GM08714 (cell line): ENCODE results near the gene ZNF341.
"Not testable (repeated sequence)": the region's sequence is repeated elsewhere in the genome, so short reads cannot be mapped to it uniquely, and the experiment has no call there.

Experiments used
- H3K4me3 ChIP-seq: fragments of 200-500 bp; sonication (Bioruptor generic); 2 replicates; pipeline ENCODE4 v1.5.1; 2014; ENCODE audit warnings: mild to moderate bottlenecking, low read length, inconsistent platforms
- ZNF274 ChIP-seq: IDR thresholded peaks from 2 replicates; pipeline ENCODE4 v1.6.1; 2012; ENCODE audit warnings: mild to moderate bottlenecking, low read depth, low read length

The ZNF341 gene

GRCh38 chr20:33787253-33787891, 55.6 kb downstream of the ZNF341 start:
- H3K4me3 ChIP-seq = no peak overlapping the region
- TF ChIP-seq ZNF274 = no peak

DNA sequence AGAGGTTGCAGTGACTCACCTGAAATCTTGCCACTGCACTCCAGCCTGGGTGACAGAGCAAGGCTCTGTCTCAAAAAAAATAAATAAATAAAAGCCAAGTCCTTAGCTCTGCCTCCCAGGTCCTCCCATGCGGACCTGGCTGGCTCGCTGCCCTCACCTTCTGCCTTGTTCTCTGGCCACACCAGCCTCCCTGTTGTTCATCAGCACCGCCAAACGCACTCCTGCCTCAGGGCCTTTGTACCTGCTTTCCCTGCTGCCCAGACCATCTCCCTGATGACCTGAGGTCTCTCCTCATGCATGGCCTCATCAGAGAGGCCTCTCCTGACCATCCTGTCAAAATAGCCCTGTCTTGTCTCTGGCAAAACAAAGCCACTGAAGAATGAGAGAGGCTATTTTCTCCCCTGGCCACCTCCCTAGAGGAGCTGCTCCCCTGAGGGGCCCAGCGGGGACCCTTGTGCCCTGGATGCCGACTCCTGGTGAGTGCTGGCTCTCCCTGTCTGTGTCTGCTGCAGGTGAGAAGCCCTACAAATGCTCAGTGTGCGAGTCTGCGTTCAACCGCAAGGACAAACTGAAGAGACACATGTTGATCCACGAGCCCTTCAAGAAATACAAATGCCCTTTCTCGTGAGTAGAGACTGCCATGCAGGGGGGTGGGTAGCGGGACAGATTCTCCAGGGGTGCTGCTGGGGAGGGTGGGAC, 56.7 kb downstream of the ZNF341 start:
- H3K4me3 ChIP-seq = no peak overlapping the region
- TF ChIP-seq ZNF274 = no peak

GRCh38 chr20:33789109-33789857, 57.5 kb downstream of the ZNF341 start:
- no peak for TF ChIP-seq ZNF274
- no peak overlapping the region for H3K4me3 ChIP-seq

DNA sequence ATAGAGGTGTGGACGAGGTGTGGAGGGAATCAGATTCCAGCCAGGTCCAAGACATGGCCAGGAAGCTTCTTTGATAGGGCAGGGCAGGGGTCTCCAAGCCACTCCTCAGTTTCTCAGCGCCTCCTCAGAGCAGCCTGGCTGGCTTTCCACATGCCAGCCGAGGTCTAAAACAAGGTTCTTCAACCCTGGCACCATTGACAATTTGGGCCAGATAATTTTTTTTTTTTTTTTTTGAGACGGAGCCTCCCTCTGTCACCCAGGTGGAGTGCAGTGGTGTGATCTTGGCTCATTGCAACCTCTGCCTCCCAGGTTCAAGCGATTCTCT, 58.0 kb downstream of the ZNF341 start:
- no peak for TF ChIP-seq ZNF274
- no peak overlapping the region for H3K4me3 ChIP-seq

DNA sequence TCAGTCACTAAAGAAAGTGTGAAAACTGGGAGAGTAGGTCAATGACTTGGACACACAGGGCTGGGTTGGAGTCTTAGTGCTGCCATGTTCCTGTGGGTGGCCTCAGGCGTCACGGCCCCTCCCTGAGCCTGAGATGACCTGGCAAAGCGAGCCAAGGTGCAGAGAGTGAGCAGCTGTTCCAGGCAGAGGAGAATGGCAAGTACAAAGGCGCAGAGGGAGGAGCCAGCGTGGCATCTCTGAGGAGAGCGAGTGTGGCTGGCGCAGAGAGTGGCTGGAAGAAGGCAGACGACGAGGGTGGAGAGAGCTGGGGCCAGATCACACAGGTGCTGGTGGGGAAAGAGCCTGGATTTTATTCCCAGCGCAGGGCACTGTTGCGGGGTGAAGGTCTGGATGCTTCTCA, 58.8 kb downstream of the ZNF341 start:
- no peak overlapping the region for H3K4me3 ChIP-seq
- TF ChIP-seq ZNF274 = no peak

DNA sequence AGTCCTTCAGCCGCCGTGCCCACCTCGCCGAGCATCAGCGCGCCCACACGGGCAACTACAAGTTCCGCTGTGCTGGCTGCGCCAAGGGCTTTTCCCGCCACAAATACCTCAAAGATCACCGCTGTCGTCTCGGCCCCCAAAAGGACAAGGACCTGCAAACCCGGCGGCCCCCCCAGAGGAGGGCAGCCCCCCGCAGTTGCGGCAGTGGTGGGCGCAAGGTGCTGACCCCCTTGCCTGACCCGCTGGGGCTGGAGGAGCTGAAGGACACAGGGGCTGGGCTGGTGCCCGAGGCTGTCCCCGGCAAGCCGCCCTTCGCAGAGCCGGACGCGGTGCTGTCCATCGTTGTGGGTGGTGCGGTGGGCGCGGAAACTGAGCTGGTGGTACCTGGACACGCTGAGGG, 59.2 kb downstream of the ZNF341 start:
- TF ChIP-seq ZNF274 = no peak
- H3K4me3 ChIP-seq = no peak overlapping the region

GRCh38 chr20:33791540-33791939, 59.7 kb downstream of the ZNF341 start:
- no peak for TF ChIP-seq ZNF274
- H3K4me3 ChIP-seq = no peak overlapping the region

DNA sequence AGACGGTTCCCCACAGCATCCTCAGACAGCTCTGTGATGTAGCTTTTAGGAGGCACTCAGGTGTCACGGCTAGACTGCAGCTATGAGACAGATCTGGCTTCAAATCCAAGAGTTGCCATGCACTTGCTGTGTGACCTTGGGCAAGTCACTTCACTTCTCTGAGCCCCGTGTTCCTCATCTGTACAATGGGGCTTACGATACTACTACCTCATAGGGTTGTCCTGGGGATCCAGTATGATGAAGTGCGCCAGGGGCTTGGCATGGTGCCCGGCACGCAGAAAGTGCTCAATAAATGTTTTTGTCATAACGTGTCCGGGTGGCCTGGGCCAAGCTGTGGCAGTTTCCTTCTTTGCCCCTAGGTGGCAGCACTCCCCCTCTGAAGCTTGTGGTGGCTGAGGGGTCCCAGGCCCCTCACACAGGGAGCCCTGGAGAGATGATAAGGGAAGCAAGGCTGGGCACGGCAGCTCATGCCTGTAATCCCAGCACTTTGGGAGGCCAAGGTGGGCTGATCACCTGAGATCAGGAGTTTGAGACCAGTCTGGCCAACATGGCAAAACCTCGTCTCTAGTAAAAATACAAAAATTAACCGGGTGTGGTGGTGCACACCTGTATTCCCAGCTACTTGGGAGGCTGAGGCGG, 60.3 kb downstream of the ZNF341 start:
- H3K4me3 ChIP-seq = no peak overlapping the region
- TF ChIP-seq ZNF274 = no peak

DNA sequence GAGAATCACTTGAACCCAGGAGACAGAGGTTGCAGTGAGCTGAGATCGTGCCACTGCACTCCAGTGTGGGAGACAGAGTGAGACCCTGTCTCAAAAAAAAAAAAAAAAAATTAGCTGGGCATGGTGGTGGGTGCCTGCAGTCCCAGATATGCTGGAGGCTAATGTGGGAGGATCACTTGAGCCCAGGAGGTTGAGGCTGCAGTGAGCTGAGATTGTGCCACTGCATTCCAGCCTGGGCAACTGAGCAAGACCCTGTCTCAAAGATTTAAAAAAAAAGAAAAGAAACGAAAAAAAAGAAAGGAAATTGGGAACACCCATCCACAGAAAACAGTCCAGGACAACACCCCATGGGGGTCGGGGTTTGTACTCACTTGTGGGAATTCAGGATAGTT, 60.8 kb downstream of the ZNF341 start:
- not testable (repeated sequence) for H3K4me3 ChIP-seq

DNA sequence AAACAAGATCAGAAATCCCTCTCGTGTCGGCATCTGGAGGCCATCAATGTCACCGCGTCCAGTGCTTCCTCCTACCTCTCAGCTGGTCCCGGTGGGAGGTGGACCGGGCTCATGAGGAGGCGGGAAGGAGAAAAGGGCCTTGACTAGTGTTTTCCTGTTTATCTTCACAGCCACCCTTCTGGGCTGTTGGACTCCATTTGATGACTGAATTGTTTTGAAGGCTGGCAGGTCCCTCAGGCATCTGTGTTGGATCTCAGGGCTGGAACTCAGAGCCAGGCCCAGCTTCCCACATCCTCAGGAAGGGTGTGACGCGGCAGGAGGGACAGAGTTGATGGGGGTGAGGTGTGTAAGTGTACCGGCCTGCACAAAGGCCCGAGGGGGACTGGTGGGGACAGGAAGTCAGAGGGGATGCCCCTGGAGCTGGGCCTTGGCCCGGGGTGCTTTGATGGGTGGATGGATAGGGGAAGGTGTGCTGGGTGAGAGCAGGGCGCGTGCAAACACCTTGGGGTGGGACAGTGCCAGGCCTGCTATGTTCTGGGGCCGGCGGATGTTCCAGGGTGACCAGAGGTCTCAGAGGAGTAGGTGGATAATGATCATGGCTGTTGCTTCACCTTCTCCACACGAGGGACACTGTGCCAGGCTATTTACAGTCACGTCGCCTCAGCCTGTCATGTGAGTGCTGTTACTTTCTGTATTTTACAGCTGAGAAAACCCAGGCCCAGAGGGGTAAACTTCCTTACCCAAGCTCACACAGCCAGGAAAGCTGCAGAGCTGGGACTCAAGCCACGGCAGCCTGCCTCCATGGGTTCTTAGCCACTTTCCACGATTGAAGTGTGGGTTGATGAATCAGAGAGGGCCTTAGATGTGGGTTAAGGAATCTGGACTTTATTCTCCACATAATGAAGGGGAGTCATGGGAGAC, 61.5 kb downstream of the ZNF341 start:
- H3K4me3 ChIP-seq = no peak overlapping the region
- TF ChIP-seq ZNF274 = no peak

- TF ChIP-seq ZNF274 = no peak
- no peak overlapping the region for H3K4me3 ChIP-seq
Observed at GRCh38 chr20:33796263-33796906, 64.6 kb downstream of the ZNF341 start.

- TF ChIP-seq ZNF274 = no peak
- H3K4me3 ChIP-seq = no peak overlapping the region
Observed at GRCh38 chr20:33796907-33797544, 65.2 kb downstream of the ZNF341 start.

DNA sequence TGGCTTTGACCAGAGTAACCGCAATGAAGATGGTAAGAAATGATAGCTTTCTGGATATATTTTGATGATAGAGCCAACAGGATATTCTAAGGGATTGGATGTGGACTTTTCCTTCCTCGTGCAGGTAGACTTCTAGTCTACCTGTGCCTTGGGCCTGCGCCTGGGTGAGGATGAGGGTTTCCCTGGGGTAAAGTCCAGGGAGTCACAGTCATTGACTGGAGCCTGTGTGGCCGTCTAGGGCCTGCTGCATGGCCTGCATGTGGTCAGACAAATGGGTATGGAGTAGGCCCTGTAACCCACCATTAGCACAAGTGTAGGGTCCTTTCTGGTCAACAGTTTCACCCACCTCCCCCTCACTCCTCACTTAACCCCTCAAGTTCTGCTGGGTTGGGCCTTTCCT, 66.6 kb downstream of the ZNF341 start:
- TF ChIP-seq ZNF274 = no peak
- H3K4me3 ChIP-seq = no peak overlapping the region

DNA sequence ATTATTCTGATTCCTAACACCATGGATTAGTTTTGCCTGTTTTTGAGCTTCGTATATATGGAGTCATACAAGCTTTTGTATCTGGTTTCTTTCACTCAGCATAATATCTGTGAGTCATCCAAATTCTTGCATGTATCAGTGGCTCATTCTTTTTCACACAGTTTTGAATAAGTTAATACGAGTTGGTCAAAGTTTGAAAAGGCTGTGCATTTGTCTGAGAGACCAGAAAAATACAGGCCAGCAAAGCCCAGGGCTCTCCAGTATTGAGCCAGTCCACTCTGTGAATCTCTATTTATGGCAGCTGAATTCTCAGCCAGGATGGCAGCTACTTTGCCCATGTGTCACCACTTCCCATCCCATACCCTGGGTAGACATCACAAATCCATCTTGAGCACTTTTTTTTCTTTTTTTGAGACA, 72.1 kb downstream of the ZNF341 start:
- TF ChIP-seq ZNF274 = no peak
- H3K4me3 ChIP-seq = no peak overlapping the region
